Measurements from ENCODE around the gene TXNDC17.

The TXNDC17 gene

GRCh38 chr17:6638046-6638908 lies 2.6 kb upstream of the TXNDC17 start:
- TF ChIP-seq REST (IDR thresholded peaks at IDR 0.05; ENCODE audit: low read depth) (no peak), CREB1 (IDR thresholded peaks at IDR 0.05; ENCODE audit: low read depth) (no peak)

GRCh38 chr17:6639014-6639585 lies 1.8 kb upstream of the TXNDC17 start:
- TF ChIP-seq TCF12 (IDR thresholded peaks at IDR 0.05; ENCODE audit: low read depth) (no peak), REST (IDR thresholded peaks at IDR 0.05; ENCODE audit: low read depth) (no peak), ZBTB7A (IDR thresholded peaks at IDR 0.05; ENCODE audit: low read depth) (no peak), EGR1 (IDR thresholded peaks at IDR 0.05) (no peak), RAD21 (IDR thresholded peaks at IDR 0.05; ENCODE audit: low read depth) (no peak), CREB1 (IDR thresholded peaks at IDR 0.05; ENCODE audit: low read depth) (no peak), EP300 (IDR thresholded peaks at IDR 0.05; ENCODE audit: borderline replicate concordance) (no peak), NFIC (IDR thresholded peaks at IDR 0.05) (no peak), TAF1 (IDR thresholded peaks at IDR 0.05; ENCODE audit: low read depth) (no peak), FOXM1 (IDR thresholded peaks at IDR 0.05; ENCODE audit: borderline replicate concordance, low read depth) (no peak), YY1 (IDR thresholded peaks at IDR 0.05; ENCODE audit: low read depth) (no peak), CEBPB (IDR thresholded peaks at IDR 0.05) (no peak), TEAD4 (IDR thresholded peaks at IDR 0.05) (no peak)
- TF ChIP-seq, protein P1, sequence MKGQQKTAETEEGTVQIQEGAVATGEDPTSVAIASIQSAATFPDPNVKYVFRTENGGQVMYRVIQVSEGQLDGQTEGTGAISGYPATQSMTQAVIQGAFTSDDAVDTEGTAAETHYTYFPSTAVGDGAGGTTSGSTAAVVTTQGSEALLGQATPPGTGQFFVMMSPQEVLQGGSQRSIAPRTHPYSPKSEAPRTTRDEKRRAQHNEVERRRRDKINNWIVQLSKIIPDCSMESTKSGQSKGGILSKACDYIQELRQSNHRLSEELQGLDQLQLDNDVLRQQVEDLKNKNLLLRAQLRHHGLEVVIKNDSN (IDR thresholded peaks at IDR 0.05) = no peak
- TF ChIP-seq, protein P2, sequence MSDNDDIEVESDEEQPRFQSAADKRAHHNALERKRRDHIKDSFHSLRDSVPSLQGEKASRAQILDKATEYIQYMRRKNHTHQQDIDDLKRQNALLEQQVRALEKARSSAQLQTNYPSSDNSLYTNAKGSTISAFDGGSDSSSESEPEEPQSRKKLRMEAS (IDR thresholded peaks at IDR 0.05) = no peak

DNA sequence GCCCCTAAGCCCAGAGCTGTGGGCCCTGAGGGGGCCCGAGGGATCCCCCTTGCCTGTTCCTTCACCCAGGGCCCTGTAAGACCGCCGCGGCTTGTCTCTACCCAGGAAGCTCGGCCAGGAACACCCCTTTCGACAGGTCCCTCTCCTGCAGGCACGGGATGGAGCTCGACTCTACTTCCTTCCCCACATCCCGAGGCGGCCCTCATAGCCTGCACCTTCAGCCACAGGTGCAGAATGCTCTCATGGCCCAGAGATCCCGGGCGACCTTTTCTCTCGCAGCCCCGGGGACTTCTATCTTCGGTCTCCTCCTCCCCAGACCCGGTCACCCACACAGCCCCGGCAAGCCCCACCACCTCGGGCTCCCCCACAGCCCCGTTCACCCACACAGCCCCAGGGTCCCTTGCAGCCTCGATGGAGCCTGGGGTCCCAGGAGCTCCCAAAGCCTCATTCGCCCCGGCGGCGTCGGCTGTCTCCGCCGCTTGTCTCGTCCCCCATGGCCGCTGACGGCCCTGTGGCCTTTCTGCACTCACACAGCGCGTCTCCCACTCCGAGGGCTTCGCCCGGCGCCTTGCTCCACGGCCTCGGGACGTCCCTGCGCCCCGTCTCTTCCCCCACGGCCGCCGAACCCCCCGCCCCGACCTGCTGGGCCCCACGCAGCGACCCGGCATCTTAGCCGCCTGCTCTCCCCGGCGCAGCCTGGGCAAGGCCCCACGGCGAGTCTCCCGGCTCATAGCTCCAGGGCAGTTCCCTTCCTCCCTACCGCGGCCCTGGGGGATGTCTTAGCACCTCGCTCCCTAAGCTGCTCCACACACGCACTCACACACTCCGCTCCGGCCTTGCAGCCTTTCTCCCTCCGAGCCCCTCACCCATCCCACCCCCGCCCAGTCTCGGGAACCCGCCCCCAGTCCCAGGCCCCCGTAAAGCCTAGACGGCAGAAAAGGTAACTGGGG lies 999 bp upstream of the TXNDC17 start:
- TF ChIP-seq TCF12 (IDR thresholded peaks at IDR 0.05; ENCODE audit: low read depth) (no peak), TAF1 (IDR thresholded peaks at IDR 0.05; ENCODE audit: low read depth) (0 out of 2 replicates have a peak, but pooled peaks have one; percentile 36)
- TF ChIP-seq, protein P2 (IDR thresholded peaks at IDR 0.05) = peak; percentile 26; the same call in 1 of the 2 replicates

DNA sequence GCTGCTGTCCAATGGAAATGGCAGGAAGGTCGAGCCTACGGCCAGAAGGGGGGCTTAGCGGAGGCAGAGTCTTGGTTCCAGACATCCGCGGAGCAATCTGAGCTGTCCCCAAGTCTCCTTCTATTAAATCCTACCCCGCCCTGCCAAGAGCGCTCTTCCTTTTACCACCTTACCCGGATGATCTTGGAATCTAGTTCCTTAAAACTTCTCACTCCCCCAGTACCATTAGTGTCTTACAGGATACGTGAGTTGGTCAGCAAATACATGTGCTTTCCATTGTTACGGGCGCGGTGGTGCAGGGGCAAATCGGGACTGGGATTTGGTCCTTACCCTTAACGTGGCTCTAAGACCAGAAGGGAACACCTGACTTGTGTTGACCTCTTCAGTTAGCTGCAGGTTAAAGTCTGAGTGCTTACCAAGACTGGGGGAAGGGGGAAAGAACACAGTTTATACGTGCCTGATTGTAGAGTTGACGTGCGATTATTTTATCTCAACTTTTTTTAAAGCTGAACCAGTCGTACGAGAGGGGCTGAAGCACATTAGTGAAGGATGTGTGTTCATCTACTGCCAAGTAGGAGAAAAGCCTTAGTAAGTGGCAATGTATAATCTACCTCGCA lies 495 bp downstream of the TXNDC17 start:
- TF ChIP-seq RAD21 (IDR thresholded peaks at IDR 0.05; ENCODE audit: low read depth) = no peak

- peak; percentile 29; the same call in 1 of the 2 replicates for TF ChIP-seq CEBPB (IDR thresholded peaks at IDR 0.05)
- no peak for TF ChIP-seq CREB1 (IDR thresholded peaks at IDR 0.05; ENCODE audit: low read depth)
Observed at GRCh38 chr17:6642592-6642991, 1.7 kb downstream of the TXNDC17 start.

DNA sequence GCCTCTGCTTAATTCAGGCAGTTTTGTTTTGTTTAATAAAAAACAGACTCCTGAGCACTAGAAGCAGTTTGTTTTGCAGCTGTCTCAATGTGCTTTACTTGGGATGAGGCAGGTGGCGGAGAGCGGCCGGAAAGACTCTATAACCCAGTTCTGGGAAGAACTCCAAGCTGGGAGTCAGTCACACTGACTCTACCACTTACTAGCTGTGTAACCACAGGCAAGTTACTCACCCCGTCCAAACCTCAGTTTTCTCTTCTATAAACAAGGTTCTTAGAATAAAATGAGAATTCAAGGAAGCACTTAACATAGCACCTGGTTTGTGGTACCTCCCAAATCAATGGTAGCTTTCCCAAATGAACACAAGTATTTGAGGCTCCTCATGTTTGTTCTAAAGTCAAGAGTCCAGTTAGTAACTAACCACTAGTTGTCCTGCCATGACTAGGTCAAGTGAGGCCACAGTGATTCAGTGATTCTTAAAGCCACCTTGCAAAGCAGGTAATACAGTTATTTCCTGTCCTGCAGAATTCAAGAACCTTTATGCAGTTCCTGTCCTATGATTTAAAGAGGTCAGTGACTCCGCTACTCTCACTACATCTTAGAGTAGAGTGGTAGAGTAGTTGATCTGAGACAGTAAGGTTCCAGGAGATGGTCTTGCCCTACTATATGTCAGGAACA lies 2.7 kb downstream of the TXNDC17 start:
- no peak for TF ChIP-seq TAF1 (IDR thresholded peaks at IDR 0.05; ENCODE audit: low read depth)

All from Ishikawa (cell line).